GM19452 (cell line): Measurements from ENCODE around the gene RANBP17.
"Not testable (repeated sequence)": the region's sequence is repeated elsewhere in the genome, so short reads cannot be mapped to it uniquely, and the experiment has no call there.

Experiments
- ATAC-seq: cut with Tn5 transposase; IDR thresholded peaks from one replicate; pipeline ENCODE4 v1.9.1; 2021; ENCODE audit not compliant: unreplicated experiment

RANBP17 gene

DNA sequence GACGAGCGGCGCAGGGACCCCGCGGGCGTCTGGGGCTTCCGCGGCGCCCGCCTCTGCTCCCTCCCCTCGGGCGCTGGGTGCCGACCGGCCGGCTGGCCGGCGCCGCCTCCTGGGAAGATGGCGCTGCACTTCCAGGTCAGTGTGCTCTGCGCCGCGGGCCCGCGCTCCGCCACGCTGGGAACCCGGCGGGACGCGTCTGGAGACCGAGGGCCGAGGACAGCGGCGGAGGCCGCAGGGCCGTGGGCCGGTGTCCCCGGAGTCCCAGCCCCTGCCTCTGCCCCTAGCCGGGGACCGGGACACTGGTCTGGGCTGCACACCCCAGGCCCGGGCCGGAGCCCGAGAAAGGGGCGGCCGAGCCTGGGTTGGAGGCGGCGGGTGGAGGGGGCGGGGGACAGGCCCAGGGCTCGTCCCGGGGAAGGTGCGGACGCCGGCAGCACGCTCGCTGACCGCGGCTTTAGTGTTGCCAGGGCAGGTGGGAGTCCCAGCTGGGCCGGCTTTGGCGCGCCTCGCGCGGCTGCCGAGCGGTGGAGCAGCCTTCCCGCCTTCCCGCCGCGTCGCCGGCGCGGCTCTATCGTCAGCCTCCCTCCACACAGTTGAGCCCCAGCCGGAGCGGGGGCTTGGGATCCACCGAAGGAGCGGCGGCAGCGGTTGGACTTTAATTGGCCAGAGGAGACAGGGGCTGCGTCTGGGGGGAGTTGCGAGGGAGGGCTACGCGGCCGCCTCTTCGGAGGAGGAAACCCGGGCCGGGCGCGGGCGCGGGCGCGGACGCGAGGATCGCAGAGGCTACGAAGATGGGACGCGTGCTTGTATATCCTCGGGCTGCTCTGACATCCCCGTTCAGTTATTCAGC is at the start of gene RANBP17:
TSS of gene RANBP17 (plus strand) at position 102 of the 850 bp plus-strand sequence.
- no peak for ATAC-seq

DNA sequence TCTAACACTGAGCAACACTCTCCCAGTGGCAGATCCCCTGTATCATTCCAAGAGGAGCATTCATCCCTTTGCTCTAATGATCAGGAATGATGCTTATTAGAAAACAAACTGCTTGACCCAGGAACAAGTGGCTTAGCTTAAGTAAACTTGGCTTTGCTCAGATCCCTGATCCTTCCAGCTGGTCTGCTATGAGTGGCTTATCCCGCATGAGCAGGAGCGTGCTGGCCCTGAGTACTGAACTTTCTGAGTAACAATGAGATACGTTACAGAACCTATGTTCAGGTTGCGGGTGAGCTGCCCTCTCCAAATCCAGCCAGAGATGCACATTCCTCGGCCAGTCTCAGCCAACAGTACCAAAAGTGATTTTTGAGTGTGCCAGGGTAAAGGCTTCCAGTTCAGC is 48.6 kb upstream of the RANBP17 start:
- no peak for ATAC-seq

DNA sequence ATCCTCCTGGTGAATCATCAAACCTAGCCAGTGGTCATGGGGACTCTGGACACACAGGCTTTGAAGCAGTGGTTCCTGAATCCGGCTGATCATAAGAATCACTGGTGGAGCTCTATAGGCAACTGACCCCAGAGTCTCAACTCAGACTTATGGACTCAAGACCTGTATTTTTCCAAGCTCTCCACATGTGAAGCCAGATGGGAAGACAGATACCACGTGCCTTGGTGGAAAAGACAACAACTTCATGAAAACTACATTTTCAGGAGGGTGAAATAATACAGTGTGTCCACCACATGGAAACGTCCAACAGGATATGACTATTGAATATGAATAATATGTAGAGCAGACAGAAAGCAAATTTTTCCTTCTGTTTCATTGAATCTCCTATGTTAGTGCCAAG is 44.6 kb upstream of the RANBP17 start:
- no peak for ATAC-seq

DNA sequence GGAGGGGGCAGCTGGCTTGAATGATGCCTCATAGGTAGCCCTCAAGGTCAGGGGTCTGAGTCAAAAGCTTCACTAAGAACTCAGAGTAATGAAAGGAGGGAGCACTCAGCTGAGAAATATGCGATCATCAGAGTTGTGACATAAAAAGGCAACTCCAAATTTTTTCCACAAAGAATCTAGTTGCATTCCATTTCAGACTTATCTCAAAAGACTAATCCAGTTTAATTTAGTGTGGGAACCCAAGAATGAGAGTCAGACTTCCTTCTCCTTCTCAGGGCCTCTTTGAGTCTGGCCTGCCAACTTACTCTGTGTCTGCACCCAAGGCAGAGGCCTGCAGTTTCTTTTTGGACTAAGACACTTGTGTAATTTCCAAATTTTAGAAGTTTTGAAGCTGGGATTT is 43.6 kb upstream of the RANBP17 start:
- ATAC-seq, result no peak

DNA sequence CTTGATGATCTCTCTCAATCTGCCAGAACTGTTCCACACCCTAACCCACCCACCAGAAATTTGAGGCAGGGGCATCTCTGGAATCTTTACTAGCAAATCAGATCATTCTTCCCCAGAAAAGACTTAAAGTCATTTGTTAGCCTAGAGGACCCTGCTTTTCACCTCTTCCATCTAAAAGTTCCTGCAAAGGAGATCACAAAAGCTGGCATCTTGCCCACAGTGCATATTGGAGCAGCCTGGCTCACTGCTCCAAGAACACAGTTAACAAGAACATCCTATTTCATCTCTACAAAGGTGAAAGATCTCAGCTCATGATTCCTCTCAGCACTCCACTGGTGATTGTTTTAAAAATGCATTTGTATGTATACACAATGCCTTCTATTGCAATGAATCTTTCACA is 42.0 kb upstream of the RANBP17 start:
- no peak for ATAC-seq

DNA sequence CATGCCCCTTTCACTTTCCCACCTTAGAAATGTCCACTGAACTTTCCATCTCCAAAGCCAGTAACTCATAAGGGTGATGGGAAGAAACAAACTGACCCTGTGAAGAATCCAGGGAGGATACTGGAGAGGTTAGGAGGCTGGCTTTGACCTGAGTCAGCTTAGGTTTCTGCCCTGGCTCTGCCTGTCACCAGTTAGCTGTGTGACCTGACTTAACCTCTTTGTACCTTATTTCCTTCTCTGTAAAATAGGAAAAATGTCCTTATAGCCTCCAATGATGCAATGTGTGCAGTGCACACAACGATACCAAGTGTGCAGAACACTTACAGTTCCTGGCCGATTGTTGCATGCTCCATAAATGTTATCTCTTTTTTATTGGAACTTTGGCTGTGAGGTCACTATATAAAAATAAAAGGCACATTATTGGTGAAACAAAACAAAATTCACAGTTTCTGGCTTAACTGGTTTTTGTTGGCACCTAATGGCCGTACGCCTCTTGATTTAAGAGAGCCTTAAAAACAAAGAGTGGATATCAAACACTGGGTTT is 40.5 kb upstream of the RANBP17 start:
- no peak for ATAC-seq

DNA sequence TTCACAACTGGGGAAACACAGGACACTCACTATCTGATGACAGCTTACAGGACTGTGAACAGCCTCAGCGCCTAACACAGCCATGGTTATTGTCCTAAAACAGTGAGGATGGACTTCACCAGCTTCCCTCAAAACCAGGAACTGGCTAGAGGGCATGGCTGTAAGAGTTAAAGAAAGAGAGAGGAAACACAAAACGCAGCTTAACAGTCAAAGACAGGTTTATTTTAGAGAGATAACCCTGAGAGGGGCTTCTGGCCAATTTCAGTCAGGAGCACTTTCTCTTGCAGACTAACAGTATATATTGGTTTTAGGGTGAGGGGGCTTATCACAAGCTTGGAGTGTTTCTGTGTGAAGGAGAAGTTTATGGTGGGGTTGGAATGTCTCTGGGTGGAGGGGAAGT is 35.7 kb upstream of the RANBP17 start:
- no peak for ATAC-seq

DNA sequence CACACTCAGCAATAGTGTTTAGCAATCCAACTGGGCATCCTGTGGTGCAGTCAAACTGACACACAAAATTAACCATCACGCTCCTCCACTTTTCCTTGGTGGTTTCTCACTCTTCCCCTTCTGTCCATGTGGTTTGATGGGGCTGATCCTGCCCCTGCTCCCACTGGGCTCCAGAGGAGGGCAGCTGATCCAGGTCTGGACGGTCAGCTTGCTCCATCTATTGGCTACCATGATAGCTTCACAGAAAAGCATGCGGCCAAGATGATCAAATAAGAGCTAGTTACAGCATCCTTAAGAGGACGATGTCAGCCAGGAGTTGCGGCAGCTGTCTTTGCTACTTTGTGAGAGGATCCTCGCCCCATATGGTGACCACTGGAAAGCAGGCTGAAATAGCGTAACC is 29.6 kb upstream of the RANBP17 start:
- no peak for ATAC-seq

DNA sequence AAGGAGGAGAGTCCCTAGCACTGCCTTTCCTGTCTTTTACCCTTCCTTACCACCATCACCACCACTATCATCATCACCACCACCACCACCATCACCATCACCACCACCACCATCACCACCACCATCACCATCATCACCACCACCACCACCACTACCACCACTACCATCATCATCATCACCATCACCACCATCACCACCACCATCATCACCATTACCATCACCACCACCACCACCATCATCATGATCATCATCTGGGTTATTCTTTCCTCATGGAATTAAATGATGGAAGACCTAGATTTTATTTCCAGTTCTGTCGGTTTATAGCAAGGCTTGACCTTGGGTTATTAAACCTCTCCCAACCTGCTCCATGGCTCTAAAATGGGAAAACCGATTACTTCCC is 27.8 kb upstream of the RANBP17 start:
- not testable (repeated sequence) for ATAC-seq

DNA sequence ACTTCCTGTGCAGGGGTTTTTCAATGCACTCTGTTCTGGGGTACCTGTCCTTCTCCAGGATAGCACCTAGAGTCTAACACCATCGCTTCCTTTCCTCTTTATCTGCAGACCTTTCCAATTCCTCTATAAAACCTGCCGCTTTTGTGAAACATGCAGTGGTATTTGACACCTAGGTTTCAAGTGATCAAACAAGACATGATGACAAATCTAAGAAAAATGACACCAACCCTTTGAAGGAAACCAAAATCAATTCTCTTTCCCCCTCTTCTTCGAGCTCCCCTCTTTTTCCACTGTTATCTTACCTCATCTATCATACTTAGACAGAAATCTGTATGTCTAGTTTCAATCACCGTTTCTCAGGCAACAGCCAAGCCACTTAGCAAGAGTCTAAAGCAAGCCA is 25.6 kb upstream of the RANBP17 start:
- ATAC-seq, result no peak

DNA sequence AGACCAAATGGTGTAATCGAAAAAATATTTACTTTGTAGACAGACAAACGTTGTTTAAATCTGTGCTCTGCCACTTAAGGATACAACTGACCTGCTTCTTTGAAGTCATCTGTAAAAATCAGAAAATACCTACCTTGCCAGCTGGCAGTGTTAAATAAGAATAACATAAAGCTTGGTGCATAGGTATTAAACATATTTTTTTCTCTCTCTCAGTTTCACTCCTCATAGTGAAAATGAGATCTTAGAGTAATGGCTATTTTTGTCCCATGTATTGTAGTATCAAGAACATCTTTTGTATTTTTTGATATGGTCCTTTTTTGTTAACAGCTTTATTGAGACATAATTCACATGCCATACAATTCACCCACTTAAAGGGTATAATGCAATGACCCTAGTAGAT is 17.9 kb upstream of the RANBP17 start:
- ATAC-seq, result no peak

DNA sequence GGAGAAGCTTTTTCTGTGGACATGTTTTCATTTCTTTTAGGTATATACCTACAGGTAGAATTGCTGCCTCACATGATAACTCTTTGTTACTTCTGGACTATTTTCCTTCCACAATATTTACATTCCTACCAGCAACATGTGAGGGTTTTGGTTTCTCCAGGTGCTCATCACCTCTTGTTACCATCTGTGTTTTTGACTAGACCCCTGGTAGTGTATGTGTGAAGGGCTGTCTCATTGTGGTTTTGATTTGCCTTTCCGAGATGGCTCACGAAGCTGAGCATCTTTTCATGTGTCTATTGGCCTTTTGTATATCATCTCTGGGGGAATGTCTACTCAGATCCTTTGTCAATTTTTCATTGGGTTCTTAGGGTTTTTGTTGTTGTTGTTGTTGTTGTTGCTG is 17.2 kb upstream of the RANBP17 start:
- no peak for ATAC-seq

DNA sequence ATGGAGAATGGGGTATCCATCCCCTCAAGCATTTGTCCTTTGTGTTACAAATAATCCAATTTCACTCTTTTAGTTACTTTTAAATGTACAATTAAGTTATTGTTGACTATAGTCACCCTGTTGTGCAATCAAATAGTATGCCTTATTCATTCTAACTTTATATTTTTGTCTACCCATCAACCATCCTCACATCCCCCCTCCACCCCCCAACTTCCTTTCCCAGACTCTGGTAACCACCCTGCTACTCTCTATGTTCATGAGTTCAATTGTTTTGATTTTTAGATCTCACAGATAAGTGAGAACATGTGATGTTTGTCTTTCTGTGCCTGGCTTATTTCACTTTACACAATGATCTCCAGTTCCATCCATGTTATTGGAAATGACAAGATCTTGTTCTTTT is 15.4 kb upstream of the RANBP17 start:
- no peak for ATAC-seq

DNA sequence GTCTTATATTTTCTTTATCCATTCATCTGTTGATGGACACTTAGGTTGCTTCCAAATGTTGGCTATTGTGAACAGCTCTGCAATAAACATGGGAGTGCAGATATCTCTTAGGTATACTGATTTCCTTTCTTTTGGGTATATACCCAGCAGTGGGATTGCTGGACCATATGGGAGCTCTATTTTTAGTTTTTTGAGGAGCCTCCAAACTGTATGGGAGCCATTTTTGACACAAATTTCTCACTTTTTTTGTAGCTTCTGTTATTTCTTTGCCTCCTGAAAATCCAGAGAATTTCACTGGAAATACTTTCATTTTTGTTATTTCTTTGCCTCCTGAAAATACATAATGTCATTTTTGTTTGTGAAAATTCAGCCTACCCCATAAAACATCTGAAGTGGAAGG is 15.0 kb upstream of the RANBP17 start:
- ATAC-seq, result no peak

DNA sequence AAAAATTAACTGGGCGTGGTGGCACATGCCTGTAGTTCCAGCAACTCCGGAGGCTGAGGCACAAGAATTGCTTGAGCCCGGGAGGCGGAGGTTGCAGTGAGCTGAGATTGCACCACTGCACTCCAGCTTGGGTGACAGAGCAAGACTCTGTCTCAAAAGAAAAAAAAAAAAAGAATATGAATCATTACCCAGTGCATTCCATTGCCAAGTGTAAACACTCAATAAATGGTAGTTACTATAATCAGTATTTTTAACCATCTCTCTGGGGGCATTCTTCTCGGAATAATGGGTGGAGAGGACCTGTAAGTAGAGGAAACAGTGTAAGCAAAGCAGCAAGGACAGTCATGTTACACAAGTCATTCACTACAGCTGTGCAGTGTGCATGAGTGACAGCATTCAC is 13.8 kb upstream of the RANBP17 start:
- no peak for ATAC-seq

DNA sequence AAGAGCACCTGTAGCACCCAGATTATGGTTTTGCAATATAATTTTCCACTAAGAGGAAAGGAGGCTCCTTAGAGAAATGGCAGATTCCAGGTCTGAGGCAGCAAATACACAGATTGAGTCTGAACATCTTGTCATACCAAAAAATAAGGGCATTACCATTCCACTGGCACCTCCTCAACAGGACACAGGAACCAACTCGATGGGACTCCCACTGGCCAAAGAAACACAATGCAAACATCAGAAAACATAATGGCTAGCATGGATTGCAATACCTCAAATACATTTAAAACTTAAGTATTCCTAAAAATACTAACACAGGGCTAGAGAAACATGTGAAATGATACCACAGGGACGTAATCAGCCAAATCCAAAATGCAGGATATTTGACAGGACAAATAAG is 12.4 kb upstream of the RANBP17 start:
- no peak for ATAC-seq

DNA sequence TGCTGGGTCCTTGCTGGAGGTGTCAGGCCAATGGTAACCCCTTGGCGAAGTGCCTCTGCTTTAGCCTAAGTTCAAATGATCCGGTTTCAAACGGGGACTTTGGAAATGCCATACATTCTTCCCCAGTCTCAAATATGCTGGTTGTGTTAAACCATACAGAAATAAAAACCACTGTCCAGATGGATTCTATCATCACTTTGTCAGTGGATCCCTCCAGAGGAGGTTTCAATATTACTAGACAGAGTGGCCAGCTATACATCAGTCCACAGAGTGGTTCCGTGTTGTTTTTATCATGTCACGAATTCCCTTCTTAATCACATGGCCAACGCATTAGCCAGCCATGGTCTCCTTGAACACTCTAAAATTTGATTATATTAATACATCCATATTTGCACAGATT is 7.3 kb upstream of the RANBP17 start:
- no peak for ATAC-seq

DNA sequence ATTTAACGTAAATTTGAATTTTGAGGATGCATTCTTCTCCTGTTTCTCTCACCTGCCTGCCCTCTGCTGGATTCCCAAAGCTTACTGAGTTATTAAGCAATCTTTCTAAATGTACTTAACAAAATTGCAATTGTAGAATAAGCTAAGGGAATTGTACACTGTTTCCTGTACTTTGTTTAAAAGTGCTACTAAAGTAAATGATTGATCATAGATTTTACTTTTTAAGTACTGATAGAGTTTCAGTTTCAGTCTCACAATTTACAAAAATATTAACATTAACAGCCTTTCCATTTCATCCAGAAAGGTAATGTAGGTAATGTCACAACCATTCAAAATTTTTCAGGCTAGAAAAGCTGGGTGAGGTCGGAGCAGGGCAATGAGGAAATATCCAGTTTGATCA is 4.8 kb upstream of the RANBP17 start:
- no peak for ATAC-seq

DNA sequence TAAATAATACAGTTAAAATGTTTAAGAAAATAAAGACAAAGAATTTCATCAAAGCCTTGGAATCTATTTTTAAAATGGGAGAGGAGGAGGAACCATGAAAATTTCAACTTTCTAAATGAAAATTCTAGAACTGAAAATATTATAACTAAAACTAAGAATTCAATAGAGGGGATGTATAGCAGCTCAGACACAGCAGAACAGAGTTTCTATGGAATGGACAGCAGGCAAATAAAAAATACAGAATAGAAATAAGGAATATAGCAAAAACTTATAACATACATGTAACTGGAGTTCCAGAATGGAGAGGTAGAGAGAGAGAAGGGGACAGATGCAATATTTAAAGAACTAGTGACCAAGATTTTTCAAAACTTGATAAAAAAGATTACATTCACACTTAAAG is 1.4 kb upstream of the RANBP17 start:
- ATAC-seq, result no peak

DNA sequence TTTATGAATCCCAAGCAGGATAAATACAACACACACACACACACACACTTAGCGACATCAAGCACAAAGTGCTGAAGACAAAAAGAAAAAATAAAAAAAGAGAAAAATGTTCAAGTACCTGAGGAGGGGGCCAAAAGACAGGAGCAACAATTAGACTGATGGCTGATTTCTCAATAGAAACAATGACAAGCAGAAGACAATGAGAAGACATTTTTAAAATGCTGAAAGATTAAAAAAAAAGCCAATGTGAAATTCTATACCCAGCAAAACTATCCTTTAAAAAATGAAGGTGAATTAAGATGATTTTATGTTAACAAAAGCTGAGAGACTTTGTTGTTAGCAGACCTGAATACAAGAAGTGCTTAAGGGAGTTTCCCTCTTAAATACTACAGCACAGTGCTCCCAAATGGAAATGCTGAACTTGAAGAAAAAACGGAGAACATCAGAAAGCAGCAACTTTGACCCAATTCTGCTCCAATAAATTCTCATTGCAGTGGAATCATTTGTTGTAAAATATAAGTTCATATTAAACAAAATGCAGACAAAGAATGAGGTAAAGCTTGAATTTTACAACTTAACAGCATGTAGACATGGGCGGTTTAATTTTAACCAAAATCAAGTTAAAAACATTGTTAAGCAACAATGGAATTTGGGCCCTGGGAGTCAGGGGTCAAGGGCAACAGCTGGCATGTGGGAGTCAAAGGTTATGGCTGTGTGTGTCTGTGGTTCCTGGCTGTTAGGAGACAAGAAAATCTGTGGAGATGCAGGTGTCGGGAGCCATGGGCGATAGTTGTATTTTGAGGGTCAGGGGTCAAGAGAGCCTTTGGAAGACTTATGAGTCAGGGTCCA is 776 bp upstream of the RANBP17 start:
- no peak for ATAC-seq

DNA sequence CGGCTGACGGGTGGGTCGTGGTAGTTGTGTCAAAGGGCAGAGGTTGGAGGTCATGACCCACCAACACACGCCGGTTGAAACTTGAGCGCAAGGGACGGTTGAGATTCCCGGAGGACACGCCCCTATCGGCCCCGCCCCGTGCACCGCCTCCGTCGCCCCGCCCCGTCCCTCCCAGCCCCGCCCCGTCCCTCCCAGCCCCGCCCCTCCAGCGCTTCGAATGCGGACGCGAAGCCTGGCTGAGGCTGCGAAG is 226 bp upstream of the RANBP17 start:
- no peak for ATAC-seq

DNA sequence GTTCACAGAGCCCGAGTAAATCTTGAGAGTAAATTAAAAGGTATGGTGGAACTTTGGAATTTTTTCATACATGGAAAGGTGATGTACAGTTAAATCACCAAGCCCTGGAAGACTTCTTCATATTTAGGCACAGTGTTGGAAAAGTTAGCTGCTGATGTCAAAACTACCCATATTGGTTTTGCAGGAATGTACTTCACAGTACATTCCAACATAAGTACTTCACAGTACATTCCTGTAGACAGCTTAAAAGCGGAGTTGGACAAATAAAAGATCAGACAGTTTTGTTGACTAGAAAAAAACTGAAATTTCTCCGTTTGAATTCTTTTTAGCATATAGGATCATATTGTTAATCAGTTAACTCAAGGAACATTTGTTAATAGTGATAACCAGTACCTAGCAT is 1.8 kb downstream of the RANBP17 start:
- ATAC-seq, result no peak
